Measurements from ENCODE around the gene TSHR. TPM values are rescaled to one million over a fixed set of nuclear protein-coding genes. Genes with fewer than 3 reads are reported as not detected.

TSHR gene
- total RNA-seq, 1 experiment from 2014 or later: not detected

DNA sequence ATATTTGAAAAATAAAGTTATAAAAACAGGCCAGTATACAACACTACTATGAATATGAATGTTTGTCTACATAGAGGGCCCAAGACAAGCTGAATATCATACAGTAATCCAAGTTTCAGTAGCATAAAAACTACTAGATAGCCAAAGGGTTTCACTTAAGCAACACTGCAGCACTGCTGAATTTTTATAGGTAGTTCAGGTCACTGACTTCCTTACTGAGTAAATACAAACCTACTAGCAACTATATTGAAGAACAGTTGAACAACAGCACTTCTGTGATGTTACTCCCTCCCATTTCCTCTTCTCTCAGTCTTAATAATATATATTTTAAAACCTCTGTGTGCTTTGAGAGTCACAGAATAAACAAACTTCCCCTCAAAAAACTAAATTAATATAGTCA, 222.6 kb downstream of the TSHR start:
- peaks cover 10% of the 10 kb centered on the region for H3K79me2 ChIP-seq (ENCODE audit: low read length)
- no peaks in the 10 kb centered on the region for H3K9me3 ChIP-seq (ENCODE audit: low read length)
- no peak overlapping the region for H2AFZ ChIP-seq (ENCODE audit: low read length)
- H3K4me1 ChIP-seq (ENCODE audit: low read length): peaks cover 78% of the 10 kb centered on the region
- no peak for DNase-seq
- peak overlapping the region; percentile 66 for H3K27ac ChIP-seq (ENCODE audit: low read length)
- H3K36me3 ChIP-seq (ENCODE audit: insufficient read depth, low read length): peaks cover under 1% of the 10 kb centered on the region; the same call in 1 of the 2 replicates
- no peaks in the 10 kb centered on the region for H3K9me2 ChIP-seq (replicated peaks; ENCODE audit: insufficient read depth, low read length)
- no peak overlapping the region for H3K9ac ChIP-seq (ENCODE audit: low read length)
- no peaks in the 10 kb centered on the region for H3K27me3 ChIP-seq (ENCODE audit: low read length)
- peak overlapping the region; percentile 43 for H3K4me2 ChIP-seq (ENCODE audit: low read depth, low read length, poor library complexity, severe bottlenecking)
- no peak overlapping the region for H3K4me3 ChIP-seq (ENCODE audit: low read length)
- H4K20me1 ChIP-seq (ENCODE audit: insufficient read depth, low read depth, low read length): no peaks in the 10 kb centered on the region

DNA sequence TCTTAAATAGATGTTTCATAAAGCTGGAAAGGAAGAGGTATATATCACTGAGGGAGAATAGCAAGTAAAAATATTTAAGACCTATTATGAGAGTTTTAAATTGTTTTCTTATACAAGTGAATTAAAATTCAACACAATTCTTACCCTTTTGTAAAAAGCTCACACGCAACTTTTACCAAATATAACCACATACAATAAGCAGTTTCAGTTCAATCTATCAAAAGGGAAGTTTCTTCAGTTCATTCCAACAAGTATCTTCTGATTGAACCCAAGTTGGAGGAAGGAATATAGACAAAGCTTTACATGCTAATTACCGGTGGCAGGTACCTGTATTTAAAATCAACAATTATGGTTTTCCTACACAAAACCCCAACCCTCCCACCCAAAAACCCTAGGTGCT, 224.2 kb downstream of the TSHR start:
- Histone ChIP-seq H3K9ac (ENCODE audit: low read length) (no peak overlapping the region), H3K4me2 (ENCODE audit: low read depth, low read length, poor library complexity, severe bottlenecking) (peak overlapping the region; percentile 14), H3K9me3 (ENCODE audit: low read length) (no peaks in the 10 kb centered on the region), H3K9me2 (replicated peaks; ENCODE audit: insufficient read depth, low read length) (no peaks in the 10 kb centered on the region), H3K36me3 (ENCODE audit: insufficient read depth, low read length) (peaks cover 10% of the 10 kb centered on the region; the same call in 1 of the 2 replicates), H3K27me3 (ENCODE audit: low read length) (no peaks in the 10 kb centered on the region), H3K4me1 (ENCODE audit: low read length) (peaks cover 68% of the 10 kb centered on the region), H2AFZ (ENCODE audit: low read length) (0 out of 2 replicates have a peak overlapping the region, but pooled peaks have one; percentile 22), H3K79me2 (ENCODE audit: low read length) (peaks cover 12% of the 10 kb centered on the region), H3K27ac (ENCODE audit: low read length) (peak overlapping the region; percentile 61), H4K20me1 (ENCODE audit: insufficient read depth, low read depth, low read length) (no peaks in the 10 kb centered on the region), H3K4me3 (ENCODE audit: low read length) (no peak overlapping the region)
- no peak for DNase-seq

DNA sequence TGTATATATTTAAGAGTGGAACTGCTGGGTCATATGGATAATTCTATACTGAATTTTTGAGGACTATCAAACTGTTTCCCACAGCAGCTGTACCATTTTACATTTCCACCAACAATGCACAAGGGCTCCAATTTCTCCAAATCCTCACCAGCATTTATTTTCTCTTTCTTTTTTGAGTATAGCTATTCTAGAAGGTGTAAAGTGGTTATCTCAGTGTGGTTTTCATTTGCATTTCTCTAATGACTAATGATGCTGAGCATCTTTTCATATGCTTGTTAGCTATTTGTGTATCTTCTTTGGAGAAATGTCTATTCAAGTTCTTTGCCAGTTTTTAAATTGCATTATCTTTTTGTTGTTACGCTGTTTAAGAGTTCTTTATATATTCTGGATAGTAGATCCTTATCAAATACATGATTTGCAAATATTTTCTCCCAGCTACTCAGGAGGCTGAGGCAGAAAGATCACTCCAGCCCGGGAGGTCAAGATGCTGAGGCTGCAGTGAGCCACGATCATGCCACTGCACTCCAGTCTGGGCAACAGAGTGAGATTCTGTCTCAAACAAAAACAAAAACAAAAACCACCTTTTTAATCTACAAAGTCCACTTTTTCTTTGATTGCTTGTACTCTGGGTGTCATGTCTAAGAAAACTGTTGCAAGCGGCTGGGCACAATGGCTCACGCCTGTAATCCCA, 232.6 kb downstream of the TSHR start:
- DNase-seq: no peak
- Histone ChIP-seq H3K36me3 (ENCODE audit: insufficient read depth, low read length) (peaks cover 58% of the 10 kb centered on the region), H3K4me3 (ENCODE audit: low read length) (no peak overlapping the region), H3K4me2 (ENCODE audit: low read depth, low read length, poor library complexity, severe bottlenecking) (no peak overlapping the region), H3K27ac (ENCODE audit: low read length) (peak overlapping the region; percentile 5; the same call in 1 of the 2 replicates), H4K20me1 (ENCODE audit: insufficient read depth, low read depth, low read length) (no peaks in the 10 kb centered on the region), H3K27me3 (ENCODE audit: low read length) (no peaks in the 10 kb centered on the region), H3K4me1 (ENCODE audit: low read length) (peaks cover 20% of the 10 kb centered on the region), H3K79me2 (ENCODE audit: low read length) (peaks cover 42% of the 10 kb centered on the region), H3K9ac (ENCODE audit: low read length) (no peak overlapping the region), H3K9me2 (replicated peaks; ENCODE audit: insufficient read depth, low read length) (no peaks in the 10 kb centered on the region), H3K9me3 (ENCODE audit: low read length) (no peaks in the 10 kb centered on the region), H2AFZ (ENCODE audit: low read length) (no peak overlapping the region)

DNA sequence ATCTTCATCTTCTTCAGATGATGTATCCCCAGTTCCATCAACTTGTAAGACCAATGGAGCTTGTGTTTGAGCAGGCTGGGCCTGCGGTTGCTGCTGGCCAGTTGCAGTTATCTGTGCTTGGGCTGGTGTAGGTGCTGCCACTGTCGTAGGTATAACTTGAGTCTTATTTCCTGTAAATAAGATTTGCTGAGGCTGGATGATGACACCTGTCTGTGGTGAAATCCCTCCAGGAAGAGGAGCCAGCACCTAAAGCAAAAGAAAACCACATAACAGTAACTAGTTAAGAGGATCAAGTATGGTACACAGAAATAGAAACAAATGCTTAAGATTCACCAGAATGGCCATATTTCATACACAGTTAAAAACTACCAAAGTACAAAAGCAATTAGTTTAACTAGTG, 237.2 kb downstream of the TSHR start:
- no peak overlapping the region for H3K27ac ChIP-seq (ENCODE audit: low read length)
- no peaks in the 10 kb centered on the region for H4K20me1 ChIP-seq (ENCODE audit: insufficient read depth, low read depth, low read length)
- peaks cover 62% of the 10 kb centered on the region for H3K36me3 ChIP-seq (ENCODE audit: insufficient read depth, low read length)
- no peak overlapping the region for H3K4me3 ChIP-seq (ENCODE audit: low read length)
- no peak for DNase-seq
- H3K27me3 ChIP-seq (ENCODE audit: low read length): no peaks in the 10 kb centered on the region
- H3K9me2 ChIP-seq (replicated peaks; ENCODE audit: insufficient read depth, low read length): no peaks in the 10 kb centered on the region
- peaks cover 34% of the 10 kb centered on the region for H3K79me2 ChIP-seq (ENCODE audit: low read length)
- H2AFZ ChIP-seq (ENCODE audit: low read length): no peak overlapping the region
- H3K4me2 ChIP-seq (ENCODE audit: low read depth, low read length, poor library complexity, severe bottlenecking): no peak overlapping the region
- H3K9me3 ChIP-seq (ENCODE audit: low read length): no peaks in the 10 kb centered on the region
- H3K9ac ChIP-seq (ENCODE audit: low read length): no peak overlapping the region
- peaks cover 27% of the 10 kb centered on the region for H3K4me1 ChIP-seq (ENCODE audit: low read length)

DNA sequence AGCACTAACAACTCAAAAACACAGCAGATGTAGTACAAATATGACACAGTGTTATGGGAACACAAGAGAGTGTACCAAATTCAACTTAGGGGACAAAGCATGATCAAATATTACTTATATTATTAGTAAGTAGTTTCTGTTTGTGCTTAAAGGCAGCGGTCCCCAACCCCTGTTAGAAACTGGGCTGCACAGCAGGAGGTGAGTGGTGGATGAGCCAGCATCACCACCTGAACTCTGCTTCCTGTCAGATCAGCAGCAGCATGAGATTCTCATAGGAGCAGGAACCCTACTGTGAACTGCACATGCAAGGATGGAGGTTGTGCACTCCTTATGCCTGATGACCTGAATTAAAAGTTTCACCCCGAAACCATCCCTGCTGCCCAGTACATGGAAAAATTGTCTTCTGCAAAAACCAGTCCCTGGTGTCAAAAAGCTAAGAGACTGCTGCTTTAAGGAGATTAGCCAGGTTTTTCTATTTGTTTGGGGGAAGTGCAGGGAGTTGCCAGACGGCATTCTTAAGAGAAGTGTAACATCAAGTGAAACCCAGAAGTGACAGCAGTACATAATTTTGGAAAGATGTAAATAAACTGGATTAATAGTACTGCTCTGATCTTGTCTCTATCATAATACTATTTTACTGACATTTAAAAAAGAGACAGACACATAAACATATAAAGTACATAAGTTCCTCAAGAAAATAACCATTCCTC, 238.7 kb downstream of the TSHR start:
- H2AFZ ChIP-seq (ENCODE audit: low read length): no peak overlapping the region
- peaks cover 20% of the 10 kb centered on the region for H3K4me1 ChIP-seq (ENCODE audit: low read length)
- peak overlapping the region; percentile 30 for H3K27ac ChIP-seq (ENCODE audit: low read length)
- H3K9ac ChIP-seq (ENCODE audit: low read length): peak overlapping the region; percentile 19
- no peak for DNase-seq
- H4K20me1 ChIP-seq (ENCODE audit: insufficient read depth, low read depth, low read length): no peaks in the 10 kb centered on the region
- no peaks in the 10 kb centered on the region for H3K9me2 ChIP-seq (replicated peaks; ENCODE audit: insufficient read depth, low read length)
- H3K4me2 ChIP-seq (ENCODE audit: low read depth, low read length, poor library complexity, severe bottlenecking): peak overlapping the region; percentile 9
- H3K79me2 ChIP-seq (ENCODE audit: low read length): peaks cover 29% of the 10 kb centered on the region
- no peak overlapping the region for H3K4me3 ChIP-seq (ENCODE audit: low read length)
- no peaks in the 10 kb centered on the region for H3K9me3 ChIP-seq (ENCODE audit: low read length)
- no peaks in the 10 kb centered on the region for H3K27me3 ChIP-seq (ENCODE audit: low read length)
- H3K36me3 ChIP-seq (ENCODE audit: insufficient read depth, low read length): peaks cover 64% of the 10 kb centered on the region

Other genes starting within 250 kb of the TSHR start
- gene CEP128, start 13.9 kb upstream of the TSHR start, total RNA-seq (2014; rRNA removed; shearing (Covaris generic); ENCODE audit: low replicate concordance): 28.3 and 29.3 TPM in 2 replicates